Chondrocyte (in vitro differentiated cells): ENCODE results near the gene ZFAND3. TPM values are rescaled to one million over a fixed set of nuclear protein-coding genes. Genes with fewer than 3 reads are reported as not detected.

Source experiments
- DNase-seq: peaks from one replicate; pipeline ENCODE4 v3.0.0; 2021; ENCODE audit warnings: mixed read lengths, low spot score
- H3K27ac Mint-ChIP-seq: one replicate; pipeline ENCODE4 v1.8.0; 2021; ENCODE audit warnings: mild to moderate bottlenecking, moderate library complexity, mixed read lengths; ENCODE audit not compliant: unreplicated experiment
- H3K27me3 Mint-ChIP-seq: 2 replicates; pipeline ENCODE4 v1.8.0; 2021; ENCODE audit warnings: low read depth, mixed read lengths
- H3K36me3 Mint-ChIP-seq: 2 replicates; pipeline ENCODE4 v1.8.0; 2021; ENCODE audit warnings: low read depth, mixed read lengths
- H3K4me1 Mint-ChIP-seq: 2 replicates; pipeline ENCODE4 v1.8.0; 2021; ENCODE audit warnings: low read depth, mild to moderate bottlenecking, mixed read lengths
- H3K4me3 Mint-ChIP-seq: one replicate; pipeline ENCODE4 v1.8.0; 2021; ENCODE audit warnings: mild to moderate bottlenecking, moderate library complexity, mixed read lengths; ENCODE audit not compliant: unreplicated experiment
- H3K9me3 Mint-ChIP-seq: 2 replicates; pipeline ENCODE4 v1.8.0; 2021; ENCODE audit warnings: low read depth, mixed read lengths
- total RNA-seq: library from RNA; stranded (reverse); gene quantifications from 3 replicates; pipeline ENCODE4 v1.2.1, GENCODE V29; 2021
- TF ChIP-seq, protein P1 (sequence below): fragments of 200-600 bp; sonication (generic); IDR thresholded peaks from 2 replicates; pipeline ENCODE4 v1.5.0; 2021; ENCODE audit warnings: antibody characterized with exemption, mild to moderate bottlenecking, moderate library complexity

Gene ZFAND3
- total RNA-seq, 1 donor from 2014 or later: 98.5 TPM

DNA sequence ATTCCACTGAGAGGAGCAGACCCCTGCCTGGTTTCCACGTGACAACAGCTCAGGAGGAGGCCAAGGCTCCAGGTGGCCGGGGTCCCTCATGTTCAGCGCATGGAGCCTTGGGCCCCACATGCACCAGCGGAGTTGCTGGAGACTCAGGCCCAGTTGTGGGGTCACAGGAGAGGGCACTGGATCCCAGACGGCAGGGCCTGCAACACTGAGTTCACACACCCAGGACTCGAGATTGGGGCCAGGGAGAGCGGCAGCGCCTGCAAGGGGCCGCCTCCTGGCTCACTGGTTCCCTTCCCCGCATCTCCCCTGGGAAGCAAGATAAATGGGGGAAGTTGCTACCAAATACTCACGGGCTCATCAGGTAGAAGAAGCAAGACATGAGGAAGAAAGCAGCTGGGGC, 348.1 kb downstream of the ZFAND3 start:
- Mint-ChIP-seq H3K27ac (no peak overlapping the region), H3K36me3 (no peaks in the 10 kb centered on the region), H3K9me3 (no peaks in the 10 kb centered on the region), H3K27me3 (no peaks in the 10 kb centered on the region), H3K4me1 (peaks cover 17% of the 10 kb centered on the region), H3K4me3 (no peak overlapping the region)
- no peak for DNase-seq
- TF ChIP-seq, protein P1, sequence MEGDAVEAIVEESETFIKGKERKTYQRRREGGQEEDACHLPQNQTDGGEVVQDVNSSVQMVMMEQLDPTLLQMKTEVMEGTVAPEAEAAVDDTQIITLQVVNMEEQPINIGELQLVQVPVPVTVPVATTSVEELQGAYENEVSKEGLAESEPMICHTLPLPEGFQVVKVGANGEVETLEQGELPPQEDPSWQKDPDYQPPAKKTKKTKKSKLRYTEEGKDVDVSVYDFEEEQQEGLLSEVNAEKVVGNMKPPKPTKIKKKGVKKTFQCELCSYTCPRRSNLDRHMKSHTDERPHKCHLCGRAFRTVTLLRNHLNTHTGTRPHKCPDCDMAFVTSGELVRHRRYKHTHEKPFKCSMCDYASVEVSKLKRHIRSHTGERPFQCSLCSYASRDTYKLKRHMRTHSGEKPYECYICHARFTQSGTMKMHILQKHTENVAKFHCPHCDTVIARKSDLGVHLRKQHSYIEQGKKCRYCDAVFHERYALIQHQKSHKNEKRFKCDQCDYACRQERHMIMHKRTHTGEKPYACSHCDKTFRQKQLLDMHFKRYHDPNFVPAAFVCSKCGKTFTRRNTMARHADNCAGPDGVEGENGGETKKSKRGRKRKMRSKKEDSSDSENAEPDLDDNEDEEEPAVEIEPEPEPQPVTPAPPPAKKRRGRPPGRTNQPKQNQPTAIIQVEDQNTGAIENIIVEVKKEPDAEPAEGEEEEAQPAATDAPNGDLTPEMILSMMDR: no peak

DNA sequence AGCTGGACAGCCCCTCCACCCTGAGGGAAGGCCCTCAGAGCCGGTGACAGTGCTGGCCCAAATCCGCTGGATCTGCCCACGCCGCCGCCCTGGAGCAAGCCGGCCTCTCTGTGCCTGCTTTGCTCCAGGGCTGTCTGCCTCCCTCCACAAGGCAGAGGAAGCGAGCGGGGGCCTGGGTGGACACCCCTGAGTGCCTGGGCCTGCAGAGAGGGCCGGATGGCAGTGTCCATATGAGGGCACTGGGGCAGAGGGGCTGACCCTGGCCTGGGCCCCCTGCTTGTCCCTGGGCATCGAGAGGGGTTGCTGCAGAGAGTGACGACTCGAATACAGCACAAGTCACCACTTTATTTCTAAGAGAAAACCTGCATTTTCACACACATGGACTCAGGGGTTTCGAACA, 348.6 kb downstream of the ZFAND3 start:
- TF ChIP-seq, protein P1: no peak
- no peak for DNase-seq
- Mint-ChIP-seq H3K36me3 (no peaks in the 10 kb centered on the region), H3K4me3 (no peak overlapping the region), H3K4me1 (peaks cover 17% of the 10 kb centered on the region), H3K9me3 (no peaks in the 10 kb centered on the region), H3K27me3 (no peaks in the 10 kb centered on the region), H3K27ac (no peak overlapping the region)

DNA sequence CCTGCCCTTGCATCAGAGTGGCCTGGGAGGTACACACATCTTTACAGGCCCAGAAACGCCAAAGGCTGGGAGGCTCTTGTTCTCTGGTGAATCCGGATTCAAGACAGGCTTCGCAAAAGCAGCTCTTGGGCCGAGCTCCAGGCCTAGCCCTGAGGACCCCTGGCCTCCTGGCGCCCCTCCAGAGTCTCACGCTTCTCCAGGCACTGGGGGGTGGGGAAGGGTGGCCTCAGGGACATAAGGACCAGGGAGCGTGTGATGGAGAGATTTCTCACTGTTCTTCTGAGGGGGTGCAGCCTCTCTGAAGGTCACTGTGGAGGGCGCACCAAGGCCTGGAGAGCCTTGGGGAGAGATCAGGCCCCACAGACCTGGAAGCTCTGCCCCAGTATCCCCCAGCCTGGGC, 349.2 kb downstream of the ZFAND3 start:
- TF ChIP-seq, protein P1: no peak
- Mint-ChIP-seq H3K27ac (no peak overlapping the region), H3K4me3 (no peak overlapping the region), H3K27me3 (no peaks in the 10 kb centered on the region), H3K9me3 (no peaks in the 10 kb centered on the region), H3K4me1 (peaks cover 17% of the 10 kb centered on the region), H3K36me3 (no peaks in the 10 kb centered on the region)
- no peak for DNase-seq

DNA sequence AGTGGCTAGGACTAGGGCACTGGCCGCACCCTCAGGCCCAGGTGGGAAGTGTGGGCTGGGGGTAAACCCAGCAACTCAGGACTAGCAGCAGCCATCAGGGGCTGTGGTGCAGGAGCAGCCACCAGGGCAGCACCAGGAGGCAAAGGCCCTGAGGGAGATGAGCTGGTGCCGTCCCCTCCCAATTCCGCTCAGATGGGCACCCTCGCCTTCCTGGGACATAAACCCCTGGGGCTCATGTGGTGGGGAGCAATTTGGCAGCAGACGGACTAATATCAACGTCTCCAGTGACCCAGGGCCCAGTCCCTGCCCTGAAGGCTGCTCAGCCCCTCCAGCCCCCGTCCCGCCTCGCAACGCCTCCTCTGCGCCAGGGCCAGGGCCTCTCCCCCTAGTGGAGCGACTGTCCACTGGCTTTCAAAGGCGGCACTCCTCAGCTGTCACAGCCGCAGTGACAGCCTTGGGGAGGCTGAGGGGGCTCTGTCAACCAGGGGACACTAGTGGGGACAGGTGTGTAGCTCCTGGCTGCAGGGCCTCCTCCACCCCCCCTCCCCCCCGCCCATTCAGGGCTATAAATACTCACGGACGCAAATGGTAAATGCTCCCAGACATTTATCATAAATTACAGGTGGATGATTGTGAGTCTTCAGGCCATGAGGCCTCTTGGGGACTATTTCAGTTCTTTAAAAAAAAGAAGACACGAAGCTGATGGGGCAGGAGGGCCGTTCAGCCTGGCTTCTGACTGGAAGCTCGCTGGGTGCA, 349.9 kb downstream of the ZFAND3 start:
- TF ChIP-seq, protein P1: no peak
- H3K27ac Mint-ChIP-seq: no peak overlapping the region
- H3K4me1 Mint-ChIP-seq: peaks cover 17% of the 10 kb centered on the region
- peak; percentile 71 for DNase-seq
- H3K36me3 Mint-ChIP-seq: peaks cover 2% of the 10 kb centered on the region
- H3K27me3 Mint-ChIP-seq: no peaks in the 10 kb centered on the region
- H3K9me3 Mint-ChIP-seq: no peaks in the 10 kb centered on the region
- no peak overlapping the region for H3K4me3 Mint-ChIP-seq

DNA sequence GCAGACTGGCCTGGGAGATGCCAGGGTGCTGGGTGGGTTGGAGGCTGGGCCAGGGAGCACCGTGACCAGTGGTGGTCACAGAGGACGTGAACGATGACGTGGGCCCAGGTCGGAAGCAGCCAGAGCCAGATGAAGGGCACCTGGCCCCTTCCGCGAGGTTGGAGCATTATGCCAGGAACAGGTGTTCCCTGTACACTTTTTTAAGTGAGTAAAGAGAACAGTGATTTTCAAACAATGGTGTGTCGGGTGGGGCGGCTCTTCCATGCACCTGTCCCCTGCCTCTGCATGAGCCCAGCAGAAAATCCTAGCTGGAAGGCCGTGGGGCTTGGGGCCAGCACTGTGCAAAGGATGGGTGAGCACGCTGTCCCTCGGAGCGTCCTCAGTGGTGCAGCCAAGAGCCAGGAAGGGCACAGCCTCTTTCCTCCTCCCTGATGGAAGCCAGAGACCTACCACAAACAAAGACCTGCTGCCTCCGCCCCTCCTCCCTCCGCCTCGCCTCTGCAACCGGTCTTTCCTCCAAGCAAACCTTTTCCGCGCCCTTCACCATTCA, 350.5 kb downstream of the ZFAND3 start:
- no peaks in the 10 kb centered on the region for H3K27me3 Mint-ChIP-seq
- peaks cover 17% of the 10 kb centered on the region for H3K4me1 Mint-ChIP-seq
- DNase-seq: peak; percentile 88
- H3K27ac Mint-ChIP-seq: no peak overlapping the region
- H3K9me3 Mint-ChIP-seq: no peaks in the 10 kb centered on the region
- TF ChIP-seq, protein P1: no peak
- H3K4me3 Mint-ChIP-seq: no peak overlapping the region
- peaks cover 3% of the 10 kb centered on the region for H3K36me3 Mint-ChIP-seq
